ENCODE data around the gene WSCD2. TPM values are rescaled to one million over a fixed set of nuclear protein-coding genes. Genes with fewer than 3 reads are reported as not detected.

Gene WSCD2
- total RNA-seq, 4 donors from 2014 or later: 0.13 to 4.6 (median 0.29) TPM

GRCh38 chr12:108119126-108119973 lies 9.7 kb upstream of the WSCD2 start:
- H3K4me3 ChIP-seq: no peak overlapping the region

DNA sequence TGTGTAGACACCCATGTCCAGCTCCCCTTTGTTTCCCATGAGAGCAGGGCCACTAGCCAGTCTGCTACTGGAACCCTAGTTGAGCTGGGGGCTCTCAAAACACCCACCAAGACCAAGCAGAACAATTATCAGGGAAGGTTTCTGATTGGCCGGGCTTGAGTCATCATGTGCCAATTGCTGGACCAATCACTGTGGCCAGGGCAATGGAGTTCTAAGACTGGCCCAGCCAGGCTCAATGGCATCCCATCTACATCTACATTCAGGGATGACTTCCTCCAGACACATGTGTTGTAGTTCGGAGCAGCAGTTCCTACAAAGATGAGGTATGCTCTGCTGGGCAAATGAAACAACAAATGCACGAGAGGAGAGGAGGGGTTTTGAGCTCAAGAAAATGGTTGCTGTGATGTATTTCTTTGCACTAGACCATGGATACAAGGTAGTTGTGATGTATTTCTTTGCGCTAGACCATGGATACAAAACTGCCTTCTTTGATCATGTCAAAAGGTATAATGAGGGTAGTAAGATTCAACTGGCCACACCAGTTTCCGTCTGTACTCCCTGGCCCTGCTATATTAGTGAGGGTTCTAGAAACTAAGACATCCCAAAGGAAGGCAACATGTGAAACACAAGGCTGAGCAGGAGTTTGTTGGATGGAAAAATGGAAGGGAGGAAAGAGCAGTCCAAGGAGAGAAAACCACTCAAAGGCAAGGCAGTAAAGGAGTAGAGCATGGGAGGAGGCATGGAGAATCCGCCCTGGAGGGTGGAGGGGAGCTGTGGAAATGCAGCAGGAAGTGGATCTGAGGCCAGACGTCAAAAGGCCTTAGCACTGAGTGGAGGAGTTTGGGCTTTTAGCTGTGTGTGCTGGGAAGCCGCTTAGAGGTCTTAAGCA lies 8.9 kb upstream of the WSCD2 start:
- TF ChIP-seq EP300 (IDR thresholded peaks at IDR 0.05): no peak
- TF ChIP-seq POLR2AphosphoS5 (IDR thresholded peaks at IDR 0.05): no peak
- TF ChIP-seq, protein P1, sequence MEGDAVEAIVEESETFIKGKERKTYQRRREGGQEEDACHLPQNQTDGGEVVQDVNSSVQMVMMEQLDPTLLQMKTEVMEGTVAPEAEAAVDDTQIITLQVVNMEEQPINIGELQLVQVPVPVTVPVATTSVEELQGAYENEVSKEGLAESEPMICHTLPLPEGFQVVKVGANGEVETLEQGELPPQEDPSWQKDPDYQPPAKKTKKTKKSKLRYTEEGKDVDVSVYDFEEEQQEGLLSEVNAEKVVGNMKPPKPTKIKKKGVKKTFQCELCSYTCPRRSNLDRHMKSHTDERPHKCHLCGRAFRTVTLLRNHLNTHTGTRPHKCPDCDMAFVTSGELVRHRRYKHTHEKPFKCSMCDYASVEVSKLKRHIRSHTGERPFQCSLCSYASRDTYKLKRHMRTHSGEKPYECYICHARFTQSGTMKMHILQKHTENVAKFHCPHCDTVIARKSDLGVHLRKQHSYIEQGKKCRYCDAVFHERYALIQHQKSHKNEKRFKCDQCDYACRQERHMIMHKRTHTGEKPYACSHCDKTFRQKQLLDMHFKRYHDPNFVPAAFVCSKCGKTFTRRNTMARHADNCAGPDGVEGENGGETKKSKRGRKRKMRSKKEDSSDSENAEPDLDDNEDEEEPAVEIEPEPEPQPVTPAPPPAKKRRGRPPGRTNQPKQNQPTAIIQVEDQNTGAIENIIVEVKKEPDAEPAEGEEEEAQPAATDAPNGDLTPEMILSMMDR (IDR thresholded peaks at IDR 0.05): no peak
- no peak for TF ChIP-seq POLR2A (IDR thresholded peaks at IDR 0.05)
- no peak overlapping the region for H3K27ac ChIP-seq
- no peak for DNase-seq (ENCODE audit: low spot score in 2 of 2)
- H3K9me3 ChIP-seq: no peaks in the 10 kb centered on the region
- peaks cover 4% of the 10 kb centered on the region for H3K27me3 ChIP-seq
- H3K4me3 ChIP-seq: no peak overlapping the region
- WGBS: 88% methylated on average over 8 of the region's 8 CpGs
- H3K36me3 ChIP-seq: no peaks in the 10 kb centered on the region
- peaks cover 4% of the 10 kb centered on the region for H3K4me1 ChIP-seq

More at GRCh38 chr12:108119126-108119973, 9.7 kb upstream of the WSCD2 start:
- Histone ChIP-seq H3K9me3 (no peaks in the 10 kb centered on the region), H3K4me1 (peaks cover 4% of the 10 kb centered on the region), H3K27me3 (peaks cover 4% of the 10 kb centered on the region), H3K36me3 (no peaks in the 10 kb centered on the region), H3K27ac (no peak overlapping the region)
- no peak for TF ChIP-seq POLR2A (IDR thresholded peaks at IDR 0.05)
- TF ChIP-seq, protein P1 (IDR thresholded peaks at IDR 0.05): no peak
- DNase-seq (ENCODE audit: low spot score in 2 of 2): no peak
- 72% methylated on average over 7 of the region's 7 CpGs for WGBS

DNA sequence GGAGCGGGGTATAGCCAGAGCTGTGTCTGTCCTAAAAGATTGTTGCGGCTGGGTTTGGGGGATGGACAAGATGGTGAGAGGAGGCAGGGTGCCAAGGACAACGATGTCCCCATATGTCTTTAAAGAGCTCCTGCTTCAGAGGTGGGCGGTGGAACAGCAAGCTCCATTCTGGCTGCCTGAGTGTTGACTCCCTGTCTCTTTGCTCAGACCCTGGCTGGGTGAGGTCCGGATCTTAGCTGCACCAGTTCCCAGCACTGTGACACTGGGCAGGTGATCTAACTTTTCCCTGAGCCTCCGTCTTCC lies 8.3 kb upstream of the WSCD2 start:
- whole genome bisulfite sequencing: 77% methylated on average over 6 of the region's 6 CpGs
- H3K4me1 ChIP-seq: peaks cover 4% of the 10 kb centered on the region
- no peak overlapping the region for H3K27ac ChIP-seq
- TF ChIP-seq POLR2AphosphoS5 (IDR thresholded peaks at IDR 0.05): no peak
- TF ChIP-seq POLR2A (IDR thresholded peaks at IDR 0.05): no peak
- no peak for TF ChIP-seq EP300 (IDR thresholded peaks at IDR 0.05)
- TF ChIP-seq, protein P1 (IDR thresholded peaks at IDR 0.05): no peak
- no peaks in the 10 kb centered on the region for H3K36me3 ChIP-seq
- H3K9me3 ChIP-seq: no peaks in the 10 kb centered on the region
- H3K4me3 ChIP-seq: no peak overlapping the region
- DNase-seq (ENCODE audit: low spot score in 2 of 2): no peak
- H3K27me3 ChIP-seq: peaks cover 7% of the 10 kb centered on the region

DNA sequence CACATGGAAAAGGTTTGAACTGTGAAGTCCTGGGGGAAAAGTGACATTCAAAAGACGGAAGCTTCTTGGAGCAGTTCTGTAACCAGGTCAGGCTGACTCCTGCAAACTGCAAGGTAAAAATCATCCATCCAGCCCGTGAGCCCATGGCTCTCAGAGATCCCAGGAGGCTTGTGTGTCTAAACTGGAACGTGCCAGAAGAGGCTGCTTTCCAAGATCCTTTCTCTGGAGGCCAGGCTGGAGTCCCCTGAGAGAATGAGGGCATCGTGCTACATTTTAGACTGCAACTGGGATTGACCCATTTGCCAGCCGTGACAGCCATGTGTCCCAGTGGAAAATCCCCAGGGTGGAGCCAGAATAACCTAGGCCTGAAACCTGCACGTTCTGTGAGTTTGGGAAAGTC lies 7.8 kb upstream of the WSCD2 start:
- WGBS: 70% methylated on average over 5 of the region's 6 CpGs

More for the DNA sequence above, 7.8 kb upstream of the WSCD2 start:
- Histone ChIP-seq H3K9me3 (no peaks in the 10 kb centered on the region), H3K4me3 (no peak overlapping the region), H3K27me3 (peaks cover 12% of the 10 kb centered on the region), H3K36me3 (no peaks in the 10 kb centered on the region), H3K27ac (no peak overlapping the region), H3K4me1 (peaks cover 4% of the 10 kb centered on the region)
- no peak for DNase-seq (ENCODE audit: low spot score in 2 of 2)
- TF ChIP-seq, protein P1 (IDR thresholded peaks at IDR 0.05): no peak
- TF ChIP-seq POLR2A (IDR thresholded peaks at IDR 0.05) (no peak), POLR2AphosphoS5 (IDR thresholded peaks at IDR 0.05) (no peak), EP300 (IDR thresholded peaks at IDR 0.05) (no peak)
